ENCODE data around the gene MYO7B. TPM values are rescaled to one million over a fixed set of nuclear protein-coding genes. Genes with fewer than 3 reads are reported as not detected.

The MYO7B gene
- polyA plus RNA-seq, 1 of the 3 experiments (the other 2 are of a cell fraction) = 0.08 TPM

DNA sequence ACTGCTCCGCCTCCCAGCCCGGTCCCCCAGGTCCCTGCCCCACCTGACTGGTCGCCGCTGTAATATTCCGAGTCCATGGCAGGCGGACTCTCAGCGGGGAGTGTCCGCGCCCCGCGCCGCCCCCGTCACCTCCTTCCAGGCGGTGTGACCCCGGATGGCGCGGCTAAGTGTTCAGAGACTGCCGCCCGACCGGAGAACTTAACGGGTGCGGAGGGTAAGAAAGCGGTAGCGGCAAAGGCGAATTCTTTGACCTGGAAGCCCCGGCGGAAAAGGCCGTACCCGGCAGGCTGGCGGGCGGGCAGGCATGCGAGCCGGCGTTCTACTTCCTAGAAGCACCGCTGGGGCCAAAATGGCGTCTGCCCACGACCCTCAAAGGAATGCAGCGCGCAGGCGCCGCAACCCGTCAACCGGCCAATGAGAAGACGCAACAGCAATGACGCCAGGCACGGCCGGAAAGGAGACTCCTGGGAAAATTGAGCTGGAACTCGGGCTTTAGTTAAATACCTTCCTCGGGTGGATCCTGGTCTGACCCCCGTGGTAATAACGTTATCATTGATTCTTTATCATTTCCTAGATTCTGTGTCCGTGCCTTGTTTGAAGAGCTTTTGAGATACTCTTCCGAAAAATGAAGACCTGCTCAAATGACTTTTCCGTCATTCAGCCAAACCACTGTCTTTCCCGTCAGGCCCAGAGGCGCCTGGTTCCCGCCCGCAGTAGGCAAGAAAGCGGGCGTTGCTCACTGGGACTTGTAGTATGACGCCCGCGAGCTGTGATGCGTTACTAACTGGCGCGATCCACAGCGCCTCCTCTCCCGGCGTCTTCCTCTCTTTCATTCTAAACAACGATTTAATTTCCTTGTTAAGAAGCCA lies 9.1 kb upstream of the MYO7B start, which contains the start of gene IWS1 (continued):
- TF ChIP-seq, protein P1, sequence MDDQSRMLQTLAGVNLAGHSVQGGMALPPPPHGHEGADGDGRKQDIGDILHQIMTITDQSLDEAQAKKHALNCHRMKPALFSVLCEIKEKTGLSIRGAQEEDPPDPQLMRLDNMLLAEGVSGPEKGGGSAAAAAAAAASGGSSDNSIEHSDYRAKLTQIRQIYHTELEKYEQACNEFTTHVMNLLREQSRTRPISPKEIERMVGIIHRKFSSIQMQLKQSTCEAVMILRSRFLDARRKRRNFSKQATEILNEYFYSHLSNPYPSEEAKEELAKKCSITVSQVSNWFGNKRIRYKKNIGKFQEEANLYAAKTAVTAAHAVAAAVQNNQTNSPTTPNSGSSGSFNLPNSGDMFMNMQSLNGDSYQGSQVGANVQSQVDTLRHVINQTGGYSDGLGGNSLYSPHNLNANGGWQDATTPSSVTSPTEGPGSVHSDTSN (IDR thresholded peaks at IDR 0.05) = no peak
- TF ChIP-seq, protein P2, sequence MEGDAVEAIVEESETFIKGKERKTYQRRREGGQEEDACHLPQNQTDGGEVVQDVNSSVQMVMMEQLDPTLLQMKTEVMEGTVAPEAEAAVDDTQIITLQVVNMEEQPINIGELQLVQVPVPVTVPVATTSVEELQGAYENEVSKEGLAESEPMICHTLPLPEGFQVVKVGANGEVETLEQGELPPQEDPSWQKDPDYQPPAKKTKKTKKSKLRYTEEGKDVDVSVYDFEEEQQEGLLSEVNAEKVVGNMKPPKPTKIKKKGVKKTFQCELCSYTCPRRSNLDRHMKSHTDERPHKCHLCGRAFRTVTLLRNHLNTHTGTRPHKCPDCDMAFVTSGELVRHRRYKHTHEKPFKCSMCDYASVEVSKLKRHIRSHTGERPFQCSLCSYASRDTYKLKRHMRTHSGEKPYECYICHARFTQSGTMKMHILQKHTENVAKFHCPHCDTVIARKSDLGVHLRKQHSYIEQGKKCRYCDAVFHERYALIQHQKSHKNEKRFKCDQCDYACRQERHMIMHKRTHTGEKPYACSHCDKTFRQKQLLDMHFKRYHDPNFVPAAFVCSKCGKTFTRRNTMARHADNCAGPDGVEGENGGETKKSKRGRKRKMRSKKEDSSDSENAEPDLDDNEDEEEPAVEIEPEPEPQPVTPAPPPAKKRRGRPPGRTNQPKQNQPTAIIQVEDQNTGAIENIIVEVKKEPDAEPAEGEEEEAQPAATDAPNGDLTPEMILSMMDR (IDR thresholded peaks at IDR 0.05) = peak; percentile 26; the same call in 1 of the 2 replicates
- no peak for TF ChIP-seq EZH2phosphoT487 (IDR thresholded peaks at IDR 0.05; ENCODE audit: borderline replicate concordance, low read depth)
- 0 out of 2 replicates have a peak, but pooled peaks have one; percentile 16 for TF ChIP-seq NFIC (IDR thresholded peaks at IDR 0.05; ENCODE audit: borderline replicate concordance)
- TF ChIP-seq MXI1 (IDR thresholded peaks at IDR 0.05; ENCODE audit: low read depth, low read length) = peak; percentile 77
- peak; percentile 98 for TF ChIP-seq YY1 (IDR thresholded peaks at IDR 0.05; ENCODE audit: low read depth)
- TF ChIP-seq SMC3 (IDR thresholded peaks at IDR 0.05; ENCODE audit: low read depth, low read length) = no peak
- peak; percentile 59; the same call in 1 of the 2 replicates for TF ChIP-seq GABPA (IDR thresholded peaks at IDR 0.05; ENCODE audit: low read depth)
- TF ChIP-seq FOSL2 (IDR thresholded peaks at IDR 0.05; ENCODE audit: borderline replicate concordance, low read depth) = no peak
- TF ChIP-seq RAD21 (IDR thresholded peaks at IDR 0.05; ENCODE audit: low read length) = peak; percentile 26
- TF ChIP-seq, protein P3, sequence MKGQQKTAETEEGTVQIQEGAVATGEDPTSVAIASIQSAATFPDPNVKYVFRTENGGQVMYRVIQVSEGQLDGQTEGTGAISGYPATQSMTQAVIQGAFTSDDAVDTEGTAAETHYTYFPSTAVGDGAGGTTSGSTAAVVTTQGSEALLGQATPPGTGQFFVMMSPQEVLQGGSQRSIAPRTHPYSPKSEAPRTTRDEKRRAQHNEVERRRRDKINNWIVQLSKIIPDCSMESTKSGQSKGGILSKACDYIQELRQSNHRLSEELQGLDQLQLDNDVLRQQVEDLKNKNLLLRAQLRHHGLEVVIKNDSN (IDR thresholded peaks at IDR 0.05; ENCODE audit: borderline replicate concordance, low read depth) = 0 out of 2 replicates have a peak, but pooled peaks have one; percentile 20
- no peak for TF ChIP-seq RCOR1 (IDR thresholded peaks at IDR 0.05; ENCODE audit: low read length)
- no peak for TF ChIP-seq EP300 (IDR thresholded peaks at IDR 0.05; ENCODE audit: borderline replicate concordance in 1 of 2, low read depth in 1 of 2, low read length in 1 of 2)
- TF ChIP-seq RXRA (IDR thresholded peaks at IDR 0.05; ENCODE audit: borderline replicate concordance, low read depth) = no peak
- peak; percentile 57 for TF ChIP-seq RFX5 (IDR thresholded peaks at IDR 0.05; ENCODE audit: low read length)
- TF ChIP-seq NRF1 (IDR thresholded peaks at IDR 0.05; ENCODE audit: low read depth, low read length) = peak; percentile 87
- TF ChIP-seq JUND (IDR thresholded peaks at IDR 0.05) = no peak
- TF ChIP-seq FOXJ3 (CRISPR knock-in tag; IDR thresholded peaks at IDR 0.05) = no peak
- peak; percentile 73 for TF ChIP-seq TAF1 (IDR thresholded peaks at IDR 0.05; ENCODE audit: borderline replicate concordance, low read depth, low read length)
- TF ChIP-seq GATA2 (CRISPR knock-in tag; IDR thresholded peaks at IDR 0.05) = no peak
- TF ChIP-seq TEAD4 (IDR thresholded peaks at IDR 0.05; ENCODE audit: borderline replicate concordance, insufficient read depth) = no peak
- no peak for TF ChIP-seq TCF12 (IDR thresholded peaks at IDR 0.05)
- TF ChIP-seq, protein P4, sequence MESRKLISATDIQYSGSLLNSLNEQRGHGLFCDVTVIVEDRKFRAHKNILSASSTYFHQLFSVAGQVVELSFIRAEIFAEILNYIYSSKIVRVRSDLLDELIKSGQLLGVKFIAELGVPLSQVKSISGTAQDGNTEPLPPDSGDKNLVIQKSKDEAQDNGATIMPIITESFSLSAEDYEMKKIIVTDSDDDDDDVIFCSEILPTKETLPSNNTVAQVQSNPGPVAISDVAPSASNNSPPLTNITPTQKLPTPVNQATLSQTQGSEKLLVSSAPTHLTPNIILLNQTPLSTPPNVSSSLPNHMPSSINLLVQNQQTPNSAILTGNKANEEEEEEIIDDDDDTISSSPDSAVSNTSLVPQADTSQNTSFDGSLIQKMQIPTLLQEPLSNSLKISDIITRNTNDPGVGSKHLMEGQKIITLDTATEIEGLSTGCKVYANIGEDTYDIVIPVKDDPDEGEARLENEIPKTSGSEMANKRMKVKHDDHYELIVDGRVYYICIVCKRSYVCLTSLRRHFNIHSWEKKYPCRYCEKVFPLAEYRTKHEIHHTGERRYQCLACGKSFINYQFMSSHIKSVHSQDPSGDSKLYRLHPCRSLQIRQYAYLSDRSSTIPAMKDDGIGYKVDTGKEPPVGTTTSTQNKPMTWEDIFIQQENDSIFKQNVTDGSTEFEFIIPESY (IDR thresholded peaks at IDR 0.05; ENCODE audit: borderline replicate concordance, low read depth) = 0 out of 2 replicates have a peak, but pooled peaks have one; percentile 33
- TF ChIP-seq, protein P5, sequence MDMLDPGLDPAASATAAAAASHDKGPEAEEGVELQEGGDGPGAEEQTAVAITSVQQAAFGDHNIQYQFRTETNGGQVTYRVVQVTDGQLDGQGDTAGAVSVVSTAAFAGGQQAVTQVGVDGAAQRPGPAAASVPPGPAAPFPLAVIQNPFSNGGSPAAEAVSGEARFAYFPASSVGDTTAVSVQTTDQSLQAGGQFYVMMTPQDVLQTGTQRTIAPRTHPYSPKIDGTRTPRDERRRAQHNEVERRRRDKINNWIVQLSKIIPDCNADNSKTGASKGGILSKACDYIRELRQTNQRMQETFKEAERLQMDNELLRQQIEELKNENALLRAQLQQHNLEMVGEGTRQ (IDR thresholded peaks at IDR 0.05; ENCODE audit: borderline replicate concordance, low read depth, low read length) = no peak
- peak; percentile 86 for TF ChIP-seq ELF1 (IDR thresholded peaks at IDR 0.05)
- TF ChIP-seq FOXM1 (IDR thresholded peaks at IDR 0.05; ENCODE audit: low read depth) = no peak
- no peak for TF ChIP-seq CHD2 (IDR thresholded peaks at IDR 0.05; ENCODE audit: low read length, partially characterized antibody)
